BLaER1 (cell line): ENCODE results near the gene CAMK2A.

ENCODE experiments used
- H3K27ac ChIP-seq: shearing (Covaris generic); formaldehyde crosslinking; 2 replicates; pipeline ENCODE4 v1.8.1; 2022
- H3K27me3 ChIP-seq: shearing (Covaris generic); formaldehyde crosslinking; 2 replicates; pipeline ENCODE4 v1.8.1; 2022
- H3K36me3 ChIP-seq: shearing (Covaris generic); formaldehyde crosslinking; 2 replicates; pipeline ENCODE4 v1.8.1; 2022
- H3K4me1 ChIP-seq: shearing (Covaris generic); formaldehyde crosslinking; 2 replicates; pipeline ENCODE4 v1.8.1; 2022
- H3K4me2 ChIP-seq: shearing (Covaris generic); formaldehyde crosslinking; 2 replicates; pipeline ENCODE4 v1.8.1; 2022
- H3K4me3 ChIP-seq: shearing (Covaris generic); formaldehyde crosslinking; 2 replicates; pipeline ENCODE4 v1.8.1; 2022
- H3K9ac ChIP-seq: shearing (Covaris generic); formaldehyde crosslinking; 2 replicates; pipeline ENCODE4 v1.8.1; 2022
- H3K9me3 ChIP-seq: shearing (Covaris generic); formaldehyde crosslinking; 2 replicates; pipeline ENCODE4 v1.8.1; 2022
- H4K20me1 ChIP-seq: shearing (Covaris generic); formaldehyde crosslinking; 2 replicates; pipeline ENCODE4 v1.8.1; 2022
- Cebpa-rat ChIP-seq: shearing (Covaris generic); IDR thresholded peaks from 2 replicates; pipeline ENCODE4 v1.8.1; 2022

Gene CAMK2A

DNA sequence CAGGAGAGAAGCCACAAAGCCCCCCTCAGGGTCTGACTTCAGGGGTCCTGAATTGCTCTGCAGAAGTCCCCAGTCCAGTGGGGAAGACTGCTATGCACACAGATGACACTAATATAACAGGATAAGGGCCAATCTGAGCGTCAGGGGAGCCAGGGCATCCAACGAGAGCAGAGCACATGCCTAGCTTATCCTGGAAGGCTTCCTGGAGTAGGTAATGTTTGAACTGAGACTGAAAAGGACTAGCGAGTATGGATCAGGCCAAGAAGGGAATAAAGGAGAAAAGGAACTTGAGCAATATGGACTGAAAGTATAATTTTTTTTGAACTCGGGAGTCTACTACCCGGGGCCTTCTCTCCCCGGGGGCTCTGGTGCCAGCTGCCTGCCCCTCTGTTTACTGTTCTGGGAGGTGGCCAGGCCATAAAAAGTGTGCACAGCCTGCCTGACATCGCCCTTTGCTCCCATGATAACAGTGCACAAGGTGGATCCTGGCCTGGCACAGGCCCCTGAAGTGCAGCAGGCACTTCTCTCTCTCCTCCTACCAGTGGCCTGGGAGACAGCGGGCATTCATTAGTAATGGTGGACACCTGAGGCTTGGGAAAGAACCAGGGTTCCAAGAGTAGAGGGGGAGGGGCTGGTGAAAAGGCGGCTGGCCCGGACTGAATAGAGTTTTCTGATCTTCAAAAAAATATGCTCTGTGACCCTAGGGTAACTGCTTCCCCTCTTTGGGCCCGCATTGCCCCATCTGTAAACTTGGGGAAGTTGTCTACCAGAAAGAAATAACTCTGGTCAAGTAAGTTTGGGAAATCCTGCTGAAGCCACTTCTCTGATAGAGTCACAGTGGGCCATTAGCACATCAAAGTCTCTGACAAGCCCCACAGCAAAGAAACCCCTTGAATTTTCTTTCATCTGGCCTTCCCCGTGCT is 104.3 kb downstream of the CAMK2A start:
- Histone ChIP-seq H3K4me3 (no peak overlapping the region), H3K27me3 (peaks cover 37% of the 10 kb centered on the region), H3K27ac (no peak overlapping the region), H3K36me3 (no peaks in the 10 kb centered on the region), H3K4me1 (peaks cover 27% of the 10 kb centered on the region), H4K20me1 (peaks cover 5% of the 10 kb centered on the region; the same call in 1 of the 2 replicates), H3K9me3 (no peaks in the 10 kb centered on the region), H3K4me2 (peak overlapping the region; percentile 39; the same call in 1 of the 2 replicates), H3K9ac (no peak overlapping the region)
- TF ChIP-seq Cebpa-rat = no peak

DNA sequence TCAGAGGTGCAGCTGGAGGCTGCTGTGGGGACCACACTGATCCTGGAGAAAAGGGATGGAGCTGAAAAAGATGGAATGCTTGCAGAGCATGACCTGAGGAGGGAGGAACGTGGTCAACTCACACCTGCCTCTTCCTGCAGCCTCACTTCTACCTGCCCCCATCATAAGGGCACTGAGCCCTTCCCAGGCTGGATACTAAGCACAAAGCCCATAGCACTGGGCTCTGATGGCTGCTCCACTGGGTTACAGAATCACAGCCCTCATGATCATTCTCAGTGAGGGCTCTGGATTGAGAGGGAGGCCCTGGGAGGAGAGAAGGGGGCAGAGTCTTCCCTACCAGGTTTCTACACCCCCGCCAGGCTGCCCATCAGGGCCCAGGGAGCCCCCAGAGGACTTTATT is 105.6 kb downstream of the CAMK2A start:
- H3K4me3 ChIP-seq = no peak overlapping the region
- no peak for TF ChIP-seq Cebpa-rat
- no peaks in the 10 kb centered on the region for H4K20me1 ChIP-seq
- H3K4me2 ChIP-seq = no peak overlapping the region
- no peak overlapping the region for H3K27ac ChIP-seq
- peaks cover 21% of the 10 kb centered on the region for H3K4me1 ChIP-seq
- H3K9ac ChIP-seq = no peak overlapping the region
- H3K9me3 ChIP-seq = no peaks in the 10 kb centered on the region
- H3K36me3 ChIP-seq = no peaks in the 10 kb centered on the region
- H3K27me3 ChIP-seq = peaks cover 24% of the 10 kb centered on the region

DNA sequence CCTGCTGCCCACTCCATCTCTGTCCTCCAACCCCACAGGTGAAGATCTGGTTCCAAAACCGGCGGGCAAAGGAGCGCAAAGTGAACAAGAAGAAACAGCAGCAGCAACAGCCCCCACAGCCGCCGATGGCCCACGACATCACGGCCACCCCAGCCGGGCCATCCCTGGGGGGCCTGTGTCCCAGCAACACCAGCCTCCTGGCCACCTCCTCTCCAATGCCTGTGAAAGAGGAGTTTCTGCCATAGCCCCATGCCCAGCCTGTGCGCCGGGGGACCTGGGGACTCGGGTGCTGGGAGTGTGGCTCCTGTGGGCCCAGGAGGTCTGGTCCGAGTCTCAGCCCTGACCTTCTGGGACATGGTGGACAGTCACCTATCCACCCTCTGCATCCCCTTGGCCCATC is 106.1 kb downstream of the CAMK2A start:
- peaks cover 19% of the 10 kb centered on the region for H3K27me3 ChIP-seq
- H3K9ac ChIP-seq = no peak overlapping the region
- H3K36me3 ChIP-seq = no peaks in the 10 kb centered on the region
- no peaks in the 10 kb centered on the region for H4K20me1 ChIP-seq
- no peak overlapping the region for H3K4me3 ChIP-seq
- H3K27ac ChIP-seq = no peak overlapping the region
- no peak for TF ChIP-seq Cebpa-rat
- no peak overlapping the region for H3K4me2 ChIP-seq
- peaks cover 21% of the 10 kb centered on the region for H3K4me1 ChIP-seq
- H3K9me3 ChIP-seq = no peaks in the 10 kb centered on the region

DNA sequence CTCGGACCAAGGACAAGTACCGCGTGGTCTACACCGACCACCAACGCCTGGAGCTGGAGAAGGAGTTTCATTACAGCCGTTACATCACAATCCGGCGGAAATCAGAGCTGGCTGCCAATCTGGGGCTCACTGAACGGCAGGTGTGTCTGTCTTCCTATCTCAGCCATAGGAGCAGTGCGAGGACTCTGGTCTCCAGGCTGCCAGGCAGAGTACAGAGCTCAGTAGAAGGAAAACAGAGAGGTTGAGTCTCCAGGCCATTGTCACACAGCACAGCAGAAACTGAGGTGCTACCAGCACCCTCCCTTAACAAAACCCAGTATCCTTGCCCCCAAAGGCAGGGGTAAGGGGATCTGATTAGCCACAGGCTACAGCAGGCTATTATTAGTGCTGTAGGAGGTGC is 106.8 kb downstream of the CAMK2A start:
- H3K4me3 ChIP-seq = no peak overlapping the region
- no peaks in the 10 kb centered on the region for H4K20me1 ChIP-seq
- H3K4me1 ChIP-seq = peaks cover 21% of the 10 kb centered on the region
- H3K27me3 ChIP-seq = peaks cover 12% of the 10 kb centered on the region
- no peak for TF ChIP-seq Cebpa-rat
- no peaks in the 10 kb centered on the region for H3K9me3 ChIP-seq
- no peaks in the 10 kb centered on the region for H3K36me3 ChIP-seq
- H3K9ac ChIP-seq = no peak overlapping the region
- no peak overlapping the region for H3K4me2 ChIP-seq
- H3K27ac ChIP-seq = no peak overlapping the region

DNA sequence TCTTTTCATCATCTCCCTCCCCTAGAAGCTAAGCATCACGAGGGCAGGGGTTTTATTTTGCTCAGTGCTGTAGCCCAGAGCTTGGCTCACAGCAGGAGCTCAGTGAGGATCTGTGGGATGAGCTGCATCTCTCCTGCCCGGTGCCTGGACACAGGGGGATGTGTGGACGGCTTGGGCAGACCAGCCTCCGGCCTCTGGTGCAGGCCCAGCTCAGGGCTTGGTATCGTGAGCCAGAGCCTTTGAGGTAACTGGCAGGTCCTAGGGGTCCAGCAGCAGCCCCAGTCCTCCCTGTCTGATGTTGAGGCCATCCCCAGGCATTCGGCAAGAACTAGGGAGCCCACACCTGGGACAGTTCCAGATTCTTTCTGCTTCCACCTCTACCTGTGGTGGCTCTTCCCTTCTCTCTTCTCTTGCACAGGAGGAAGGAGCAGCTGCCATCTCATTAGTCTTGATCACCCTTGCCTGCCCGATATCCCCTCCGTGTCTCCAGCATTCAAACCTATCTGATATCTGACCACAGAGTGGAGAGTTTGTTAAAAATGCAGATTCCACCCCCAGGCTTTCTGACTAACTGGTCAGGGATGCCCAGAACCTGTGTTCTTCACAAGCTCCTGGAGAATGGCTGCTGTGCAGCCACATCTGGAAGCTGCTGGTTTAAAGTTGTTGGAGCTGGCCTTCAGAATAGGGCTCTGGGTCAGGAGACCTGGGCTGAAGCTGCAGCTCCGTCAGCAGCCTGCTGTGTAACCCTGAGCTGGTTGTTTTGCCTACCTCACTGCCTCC is 107.6 kb downstream of the CAMK2A start:
- no peaks in the 10 kb centered on the region for H4K20me1 ChIP-seq
- H3K4me1 ChIP-seq = peaks cover 21% of the 10 kb centered on the region
- H3K27me3 ChIP-seq = peaks cover 5% of the 10 kb centered on the region; the same call in 1 of the 2 replicates
- no peak overlapping the region for H3K4me2 ChIP-seq
- H3K27ac ChIP-seq = no peak overlapping the region
- H3K9me3 ChIP-seq = no peaks in the 10 kb centered on the region
- H3K36me3 ChIP-seq = no peaks in the 10 kb centered on the region
- TF ChIP-seq Cebpa-rat = no peak
- no peak overlapping the region for H3K9ac ChIP-seq
- H3K4me3 ChIP-seq = no peak overlapping the region

DNA sequence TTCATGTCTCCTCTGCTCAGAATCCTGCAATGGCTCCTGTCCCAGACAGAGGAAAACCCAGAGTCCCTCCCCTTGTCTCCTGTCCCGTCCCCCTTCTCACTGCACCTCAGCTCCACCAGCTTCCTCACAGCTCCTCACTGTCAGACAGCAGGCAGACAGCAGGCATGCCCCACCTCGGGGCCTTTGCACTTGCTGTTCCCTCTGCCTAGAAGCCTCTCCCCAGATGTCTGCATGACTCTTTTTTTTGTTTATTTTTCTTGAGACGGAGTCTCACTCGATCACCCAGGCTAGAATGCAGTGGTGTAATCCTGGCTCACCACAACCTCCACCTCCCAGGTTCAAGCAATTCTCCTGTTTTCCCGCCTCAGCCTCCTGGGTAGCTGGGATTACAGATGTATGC is 108.5 kb downstream of the CAMK2A start:
- Histone ChIP-seq H3K9ac (no peak overlapping the region), H3K36me3 (no peaks in the 10 kb centered on the region), H3K4me2 (peak overlapping the region; percentile 25), H3K9me3 (no peaks in the 10 kb centered on the region), H4K20me1 (no peaks in the 10 kb centered on the region), H3K4me3 (no peak overlapping the region), H3K4me1 (peaks cover 30% of the 10 kb centered on the region), H3K27ac (no peak overlapping the region), H3K27me3 (no peaks in the 10 kb centered on the region)
- no peak for TF ChIP-seq Cebpa-rat

DNA sequence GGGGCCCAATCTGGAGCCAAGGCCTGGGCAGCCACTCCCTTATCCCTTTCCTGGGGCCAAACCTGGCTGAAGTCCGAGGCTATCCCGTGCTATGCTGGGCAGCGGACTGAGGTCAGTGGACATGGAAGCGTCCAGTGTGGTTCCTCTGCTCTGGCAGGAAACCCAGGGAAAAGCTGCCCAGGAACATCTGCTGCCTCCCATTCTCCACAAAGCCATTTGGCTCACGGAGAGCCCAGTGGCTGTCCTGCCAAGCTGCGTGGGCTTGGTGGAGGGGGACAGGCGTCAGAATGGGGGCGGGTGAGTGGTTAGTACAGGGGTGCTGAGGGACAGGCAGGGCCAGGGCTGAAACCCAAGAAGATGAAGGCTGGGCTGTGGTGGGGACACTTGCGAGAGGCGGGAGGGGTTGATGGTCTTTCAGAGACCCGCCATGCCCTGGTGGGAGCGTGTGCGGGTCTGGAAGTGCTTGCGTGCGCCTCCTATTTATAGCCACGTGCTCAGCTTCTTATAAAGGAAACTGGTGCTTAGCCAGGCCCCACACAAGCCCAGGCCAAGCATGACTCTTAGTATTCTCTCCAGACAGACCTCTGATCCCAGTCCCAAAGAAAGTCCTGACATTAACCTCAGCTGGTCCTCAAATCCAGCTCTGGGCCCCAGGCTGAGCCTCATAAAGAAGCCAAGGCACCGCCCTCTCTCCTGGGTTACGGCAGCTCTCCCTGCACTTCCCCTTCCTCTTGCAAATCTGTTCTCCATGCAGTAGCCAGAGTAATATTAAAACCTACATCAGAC is 109.1 kb downstream of the CAMK2A start:
- peak overlapping the region; percentile 25 for H3K4me2 ChIP-seq
- H3K36me3 ChIP-seq = no peaks in the 10 kb centered on the region
- TF ChIP-seq Cebpa-rat = no peak
- no peaks in the 10 kb centered on the region for H4K20me1 ChIP-seq
- H3K27me3 ChIP-seq = no peaks in the 10 kb centered on the region
- H3K9ac ChIP-seq = no peak overlapping the region
- H3K4me3 ChIP-seq = no peak overlapping the region
- H3K9me3 ChIP-seq = no peaks in the 10 kb centered on the region
- peaks cover 34% of the 10 kb centered on the region for H3K4me1 ChIP-seq
- no peak overlapping the region for H3K27ac ChIP-seq

DNA sequence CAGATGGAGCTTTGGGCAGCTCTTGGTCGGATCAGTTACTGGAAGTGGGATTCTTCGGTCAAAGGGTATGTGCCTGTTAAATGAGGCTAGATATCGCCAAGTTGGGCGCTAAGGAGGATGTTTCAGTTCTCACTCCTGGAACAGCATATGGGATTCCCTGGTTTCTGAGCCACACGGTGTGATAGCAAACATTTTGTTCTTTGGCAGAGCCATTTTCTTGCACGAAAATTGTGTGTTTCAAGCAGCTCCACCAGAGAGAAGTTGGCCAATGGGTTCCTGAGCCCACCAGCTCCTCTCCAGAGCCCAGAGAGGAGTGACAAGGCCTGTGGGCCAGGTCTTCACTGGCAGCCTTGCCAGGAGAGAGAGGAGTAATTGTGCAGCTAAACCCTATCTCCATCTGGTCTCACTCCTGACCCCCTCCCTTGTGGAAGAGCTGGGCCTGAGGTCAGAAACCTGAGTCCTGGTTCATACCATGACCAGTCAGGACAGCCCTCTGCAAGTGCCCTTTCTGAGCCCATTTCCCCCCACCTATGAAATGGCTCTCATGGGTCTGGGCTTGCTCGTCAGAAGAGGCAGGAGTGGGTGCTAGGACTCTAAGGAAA is 110.5 kb downstream of the CAMK2A start:
- Histone ChIP-seq H3K27ac (no peak overlapping the region), H3K27me3 (no peaks in the 10 kb centered on the region), H3K4me3 (no peak overlapping the region), H3K4me1 (peaks cover 34% of the 10 kb centered on the region), H3K36me3 (no peaks in the 10 kb centered on the region), H3K9ac (no peak overlapping the region), H4K20me1 (no peaks in the 10 kb centered on the region), H3K4me2 (no peak overlapping the region), H3K9me3 (no peaks in the 10 kb centered on the region)
- TF ChIP-seq Cebpa-rat = no peak

DNA sequence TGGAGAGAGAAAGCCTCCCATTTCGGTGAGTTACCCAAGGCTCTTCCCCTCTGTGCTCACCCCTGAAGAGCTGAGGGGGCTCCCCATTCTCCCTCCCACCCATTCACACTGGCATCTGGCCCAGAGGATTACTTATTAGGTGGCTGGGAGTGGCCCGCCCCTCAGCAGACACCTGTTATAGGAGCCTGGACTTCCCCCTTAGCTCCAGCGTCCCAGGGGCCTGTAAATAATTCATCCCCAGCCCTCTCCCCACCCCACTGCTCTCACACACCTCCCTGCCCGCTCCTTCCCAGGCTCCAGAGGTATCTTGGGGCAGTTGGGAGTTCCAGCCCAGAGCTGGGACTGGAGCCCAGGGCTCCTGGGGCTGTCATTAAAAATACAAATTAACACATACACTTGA is 111.3 kb downstream of the CAMK2A start:
- H3K36me3 ChIP-seq = no peaks in the 10 kb centered on the region
- no peak overlapping the region for H3K27ac ChIP-seq
- H4K20me1 ChIP-seq = no peaks in the 10 kb centered on the region
- H3K4me2 ChIP-seq = no peak overlapping the region
- H3K4me1 ChIP-seq = peaks cover 33% of the 10 kb centered on the region
- no peak for TF ChIP-seq Cebpa-rat
- H3K27me3 ChIP-seq = no peaks in the 10 kb centered on the region
- H3K9ac ChIP-seq = no peak overlapping the region
- no peaks in the 10 kb centered on the region for H3K9me3 ChIP-seq
- no peak overlapping the region for H3K4me3 ChIP-seq
